Transverse colon (tissue), 4 donors: ENCODE measurements around the gene CTAG1B.
"Not testable (repeated sequence)": the region's sequence is repeated elsewhere in the genome, so short reads cannot be mapped to it uniquely, and the experiment has no call there.

Experiments
- EP300 ChIP-seq: sonication (generic); formaldehyde crosslinking; IDR thresholded peaks from one replicate; pipeline ENCODE4 v1.6.1; 2017; ENCODE audit warnings: antibody characterized with exemption, low read depth
- POLR2A ChIP-seq: fragments of 450-650 bp; IDR thresholded peaks from one replicate; pipeline ENCODE4 v1.6.1; 2016; ENCODE audit warnings: antibody characterized with exemption, mild to moderate bottlenecking, moderate library complexity
- POLR2AphosphoS5 ChIP-seq, 3 donors: sonication (generic); formaldehyde crosslinking; IDR thresholded peaks; one replicate each; pipeline ENCODE4 v1.6.1; 2016; ENCODE audit warnings: antibody characterized with exemption in 3 of 3
- TF ChIP-seq, protein P1 (sequence below), 5 experiments: fragments of 200-600 bp in 3 of 5; fragments of 450-650 bp in 2 of 5; sonication (generic) in 3 of 5; IDR thresholded peaks; 1 replicate in 2 of 5; 2 replicates in 3 of 5; pipeline ENCODE4 v1.5.1; 2016 to 2017; ENCODE audit warnings: antibody characterized with exemption in 5 of 5, inconsistent platforms in 3 of 5, mild to moderate bottlenecking in 2 of 5, moderate library complexity in 1 of 5

DNA sequence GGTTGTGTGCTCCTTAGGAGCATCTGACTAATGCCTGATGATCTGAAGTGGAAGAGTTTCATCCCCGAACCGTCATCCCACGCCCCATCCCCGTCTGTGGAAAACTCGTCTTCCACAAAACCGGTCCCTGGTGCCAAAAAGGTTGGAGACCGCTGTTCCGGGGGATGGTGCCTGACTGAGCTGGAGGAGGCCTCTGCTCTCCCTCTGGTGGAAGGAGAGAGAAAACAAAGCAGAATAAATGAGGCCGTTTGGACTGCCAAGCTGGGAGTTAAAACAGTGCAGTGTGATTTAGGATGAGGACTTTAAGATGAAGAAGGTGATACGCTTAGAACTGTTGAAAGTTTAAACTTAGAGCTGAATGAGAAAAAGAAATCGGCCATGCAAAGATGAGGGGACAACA lies 14.6 kb upstream of the CTAG1B start:
- TF ChIP-seq, protein P1, sequence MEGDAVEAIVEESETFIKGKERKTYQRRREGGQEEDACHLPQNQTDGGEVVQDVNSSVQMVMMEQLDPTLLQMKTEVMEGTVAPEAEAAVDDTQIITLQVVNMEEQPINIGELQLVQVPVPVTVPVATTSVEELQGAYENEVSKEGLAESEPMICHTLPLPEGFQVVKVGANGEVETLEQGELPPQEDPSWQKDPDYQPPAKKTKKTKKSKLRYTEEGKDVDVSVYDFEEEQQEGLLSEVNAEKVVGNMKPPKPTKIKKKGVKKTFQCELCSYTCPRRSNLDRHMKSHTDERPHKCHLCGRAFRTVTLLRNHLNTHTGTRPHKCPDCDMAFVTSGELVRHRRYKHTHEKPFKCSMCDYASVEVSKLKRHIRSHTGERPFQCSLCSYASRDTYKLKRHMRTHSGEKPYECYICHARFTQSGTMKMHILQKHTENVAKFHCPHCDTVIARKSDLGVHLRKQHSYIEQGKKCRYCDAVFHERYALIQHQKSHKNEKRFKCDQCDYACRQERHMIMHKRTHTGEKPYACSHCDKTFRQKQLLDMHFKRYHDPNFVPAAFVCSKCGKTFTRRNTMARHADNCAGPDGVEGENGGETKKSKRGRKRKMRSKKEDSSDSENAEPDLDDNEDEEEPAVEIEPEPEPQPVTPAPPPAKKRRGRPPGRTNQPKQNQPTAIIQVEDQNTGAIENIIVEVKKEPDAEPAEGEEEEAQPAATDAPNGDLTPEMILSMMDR (IDR thresholded peaks at IDR 0.05): not testable (repeated sequence)
- not testable (repeated sequence) for TF ChIP-seq POLR2A; POLR2AphosphoS5 (IDR thresholded peaks at IDR 0.05); EP300
